Measurements from ENCODE around the gene KIAA0232. TPM values are rescaled to one million over a fixed set of nuclear protein-coding genes. Genes with fewer than 3 reads are reported as not detected.

KIAA0232 gene
- total and polyA plus RNA-seq, 2 experiments from 2014 or later = 27.4 to 28.7 TPM

DNA sequence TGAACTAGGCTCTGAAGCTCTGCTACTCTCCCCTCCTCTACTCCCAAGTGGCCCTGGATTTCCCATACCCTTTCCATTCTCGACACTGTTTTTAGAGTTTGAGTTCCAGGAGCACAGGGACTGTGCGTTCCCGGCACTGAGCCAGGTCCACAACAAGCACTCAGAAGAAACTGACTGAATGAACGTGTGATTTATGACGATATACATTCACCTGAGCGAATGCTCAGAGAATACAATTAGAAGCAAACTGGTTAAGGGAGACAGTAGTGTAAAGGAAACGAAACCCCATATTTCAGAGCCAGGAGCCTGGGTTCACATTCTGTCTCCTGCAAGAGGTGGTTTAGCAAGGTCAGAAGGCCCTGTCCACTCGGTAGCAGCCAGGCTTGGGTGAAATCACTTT, 1.4 kb upstream of the KIAA0232 start:
- DNase-seq (ENCODE audit: low read depth in 1 of 2, low spot score in 1 of 2) = no peak

DNA sequence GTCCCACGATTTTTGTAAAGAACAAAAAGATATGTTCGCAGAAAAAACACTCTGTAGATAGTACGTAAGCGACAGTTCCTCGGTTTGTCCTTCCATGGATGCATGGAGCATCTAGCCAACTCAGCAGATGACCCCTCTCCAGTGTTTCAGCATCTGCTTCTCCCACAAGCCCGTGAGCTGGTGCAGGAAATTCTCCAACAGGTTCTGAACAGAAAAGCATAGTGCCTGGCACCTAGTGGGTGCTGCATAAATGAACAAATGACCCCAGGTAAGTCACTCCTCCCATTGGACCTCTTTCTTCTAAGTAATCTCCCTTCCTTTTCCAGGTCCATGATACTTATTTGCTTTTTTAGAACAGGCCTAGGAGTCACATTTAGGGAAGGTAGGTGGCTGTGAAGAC, 966 bp upstream of the KIAA0232 start:
- Histone ChIP-seq H3K4me1 (ENCODE audit: low read depth) (peaks cover 23% of the 10 kb centered on the region), H3K27me3 (peaks cover 5% of the 10 kb centered on the region), H3K4me3 (peak overlapping the region; percentile 68), H3K9me3 (ENCODE audit: low read depth) (no peaks in the 10 kb centered on the region), H3K36me3 (no peaks in the 10 kb centered on the region), H3K27ac (no peak overlapping the region)
- no peak for DNase-seq (ENCODE audit: low read depth in 1 of 2, low spot score in 1 of 2)
- TF ChIP-seq, protein P1, sequence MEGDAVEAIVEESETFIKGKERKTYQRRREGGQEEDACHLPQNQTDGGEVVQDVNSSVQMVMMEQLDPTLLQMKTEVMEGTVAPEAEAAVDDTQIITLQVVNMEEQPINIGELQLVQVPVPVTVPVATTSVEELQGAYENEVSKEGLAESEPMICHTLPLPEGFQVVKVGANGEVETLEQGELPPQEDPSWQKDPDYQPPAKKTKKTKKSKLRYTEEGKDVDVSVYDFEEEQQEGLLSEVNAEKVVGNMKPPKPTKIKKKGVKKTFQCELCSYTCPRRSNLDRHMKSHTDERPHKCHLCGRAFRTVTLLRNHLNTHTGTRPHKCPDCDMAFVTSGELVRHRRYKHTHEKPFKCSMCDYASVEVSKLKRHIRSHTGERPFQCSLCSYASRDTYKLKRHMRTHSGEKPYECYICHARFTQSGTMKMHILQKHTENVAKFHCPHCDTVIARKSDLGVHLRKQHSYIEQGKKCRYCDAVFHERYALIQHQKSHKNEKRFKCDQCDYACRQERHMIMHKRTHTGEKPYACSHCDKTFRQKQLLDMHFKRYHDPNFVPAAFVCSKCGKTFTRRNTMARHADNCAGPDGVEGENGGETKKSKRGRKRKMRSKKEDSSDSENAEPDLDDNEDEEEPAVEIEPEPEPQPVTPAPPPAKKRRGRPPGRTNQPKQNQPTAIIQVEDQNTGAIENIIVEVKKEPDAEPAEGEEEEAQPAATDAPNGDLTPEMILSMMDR (IDR thresholded peaks at IDR 0.05; ENCODE audit: low read depth, low read length) = no peak

More for the DNA sequence above, 1.4 kb upstream of the KIAA0232 start:
- TF ChIP-seq, protein P1 (IDR thresholded peaks at IDR 0.05; ENCODE audit: low read depth, low read length) = no peak
- H3K4me3 ChIP-seq = no peak overlapping the region
- peaks cover 23% of the 10 kb centered on the region for H3K4me1 ChIP-seq (ENCODE audit: low read depth)
- no peaks in the 10 kb centered on the region for H3K9me3 ChIP-seq (ENCODE audit: low read depth)
- no peaks in the 10 kb centered on the region for H3K36me3 ChIP-seq
- H3K27me3 ChIP-seq = peaks cover 9% of the 10 kb centered on the region
- H3K27ac ChIP-seq = no peak overlapping the region

DNA sequence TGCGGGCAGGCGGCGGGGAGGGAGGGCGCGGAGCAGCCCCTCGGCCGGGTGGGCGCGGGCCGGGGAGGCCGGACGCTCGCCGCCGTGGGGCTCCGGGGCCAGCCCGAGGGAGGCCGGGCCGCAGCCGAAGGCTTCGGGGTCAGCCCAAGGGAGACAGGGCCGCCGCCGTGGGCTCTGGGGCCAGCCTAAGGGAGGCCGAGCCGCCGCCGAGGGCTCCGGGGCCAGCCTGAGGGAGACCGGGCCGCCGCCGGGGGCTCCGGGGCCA, 251 bp downstream of the KIAA0232 start:
- peaks cover 19% of the 10 kb centered on the region for H3K4me1 ChIP-seq (ENCODE audit: low read depth)
- H3K9me3 ChIP-seq (ENCODE audit: low read depth) = no peaks in the 10 kb centered on the region
- H3K27ac ChIP-seq = peak overlapping the region; percentile 100
- H3K27me3 ChIP-seq = no peaks in the 10 kb centered on the region
- H3K36me3 ChIP-seq = no peaks in the 10 kb centered on the region
- TF ChIP-seq, protein P1 (IDR thresholded peaks at IDR 0.05; ENCODE audit: low read depth, low read length) = no peak
- H3K4me3 ChIP-seq = peak overlapping the region; percentile 68
- DNase-seq (ENCODE audit: low read depth in 1 of 2, low spot score in 1 of 2) = no peak

DNA sequence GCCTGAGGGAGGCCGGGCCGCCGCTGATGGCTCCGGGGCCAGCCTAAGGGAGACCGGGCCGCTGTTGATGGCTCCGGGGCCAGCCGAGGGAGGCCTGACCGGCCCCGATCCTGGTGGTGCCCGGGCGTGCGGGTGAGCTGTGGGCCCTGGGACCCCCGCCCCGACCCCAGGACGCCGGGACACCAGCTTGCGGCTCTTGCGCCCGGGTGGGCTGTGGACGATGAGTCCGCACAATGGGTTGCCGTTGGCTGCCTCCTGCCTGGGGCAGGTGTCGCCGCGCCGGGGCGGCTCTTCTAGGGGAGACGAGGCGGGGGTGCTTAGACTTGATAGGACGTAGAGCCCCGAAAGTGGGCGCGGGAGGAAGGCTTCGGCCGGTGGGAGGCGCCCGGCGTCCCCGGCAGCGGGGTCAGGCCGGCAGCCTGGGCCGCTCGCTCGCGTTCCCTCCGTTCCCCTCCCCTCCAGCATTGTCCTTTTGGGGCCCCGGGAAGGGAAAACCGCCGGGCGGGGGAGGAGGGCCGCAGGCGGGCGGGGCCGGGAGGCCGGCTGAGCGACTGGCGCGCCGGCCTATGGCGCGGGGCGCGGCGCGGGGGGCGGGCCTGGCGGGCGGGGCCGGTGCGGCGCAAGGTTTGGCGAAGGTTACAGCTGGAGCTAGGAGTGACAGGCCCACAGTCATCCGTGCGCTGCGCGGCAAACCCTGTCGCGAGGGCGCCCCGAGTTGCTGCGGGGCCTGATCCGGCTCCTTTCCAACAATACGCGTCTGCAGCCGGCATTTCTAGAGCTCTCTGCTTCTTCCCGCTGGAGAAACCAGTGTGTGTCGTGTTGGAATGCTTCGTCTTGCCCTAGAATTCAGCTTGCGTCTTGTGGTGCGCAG, 819 bp downstream of the KIAA0232 start:
- Histone ChIP-seq H3K4me1 (ENCODE audit: low read depth) (peaks cover 15% of the 10 kb centered on the region), H3K9me3 (ENCODE audit: low read depth) (no peaks in the 10 kb centered on the region), H3K4me3 (peak overlapping the region; percentile 68), H3K36me3 (no peaks in the 10 kb centered on the region), H3K27ac (peak overlapping the region; percentile 100), H3K27me3 (no peaks in the 10 kb centered on the region)
- TF ChIP-seq, protein P1 (IDR thresholded peaks at IDR 0.05; ENCODE audit: low read depth, low read length) = no peak
- peak; percentile 91 to 96 for DNase-seq (ENCODE audit: low read depth in 1 of 2, low spot score in 1 of 2)

DNA sequence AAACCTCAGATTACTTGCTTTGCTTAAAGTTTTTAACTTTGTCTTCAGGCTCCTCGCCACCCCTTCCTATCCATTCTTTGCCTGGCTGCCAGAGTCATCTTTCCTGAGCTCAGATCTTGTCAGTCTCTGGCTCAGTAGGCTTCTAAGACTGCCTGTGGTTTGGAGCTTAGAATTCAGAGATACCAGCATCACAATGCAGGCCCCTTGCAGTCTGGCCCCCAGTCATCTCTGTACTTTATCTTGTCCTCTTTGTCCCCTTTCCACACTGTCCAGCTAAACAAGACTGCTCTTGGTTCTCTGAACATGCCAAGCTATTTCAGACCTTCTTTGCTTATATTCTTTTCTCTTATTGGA, 3.0 kb downstream of the KIAA0232 start:
- Histone ChIP-seq H3K27me3 (no peaks in the 10 kb centered on the region), H3K36me3 (no peaks in the 10 kb centered on the region), H3K4me1 (ENCODE audit: low read depth) (peaks cover 15% of the 10 kb centered on the region), H3K27ac (no peak overlapping the region), H3K4me3 (no peak overlapping the region), H3K9me3 (ENCODE audit: low read depth) (no peaks in the 10 kb centered on the region)
- no peak for DNase-seq (ENCODE audit: low read depth in 1 of 2, low spot score in 1 of 2)
- TF ChIP-seq, protein P1 (IDR thresholded peaks at IDR 0.05; ENCODE audit: low read depth, low read length) = no peak

All from cardiac muscle cell (in vitro differentiated cells and primary cell).